HEK293 (cell line): ENCODE results near the gene ZNF20.

Source experiments
- CTCF ChIA-PET: fragments of 350-600 bp; formaldehyde crosslinking; extraction: SDS; loops from one replicate; lab custom pipeline; 2021; ENCODE audit warnings: antibody characterized with exemption; lab: Yijun Ruan, JAX
- POLR2A ChIA-PET: fragments of 300-600 bp; formaldehyde crosslinking; extraction: SDS; loops from one replicate; lab custom pipeline; 2020; ENCODE audit warnings: antibody characterized with exemption, inconsistent platforms; lab: Yijun Ruan, JAX
- H3K27ac ChIP-seq: fragments of 200-500 bp; sonication (Bioruptor generic); 2 replicates; pipeline ENCODE4 v1.5.1; 2014; ENCODE audit warnings: low read depth, low read length, control low read depth, inconsistent platforms; ENCODE audit errors: extremely low read depth
- H3K36me3 ChIP-seq, 2 experiments: fragments of 200-500 bp in 1 of 2; sonication (Bioruptor generic) in 1 of 2; 1 replicate in 1 of 2; 2 replicates in 1 of 2; pipeline ENCODE4 v1.5.1; 2014 to 2017; ENCODE audit warnings: inconsistent platforms in 2 of 2, low read length in 2 of 2; ENCODE audit not compliant: control insufficient read depth in 2 of 2, insufficient read depth in 1 of 2
- H3K4me1 ChIP-seq: fragments of 200-500 bp; sonication (Bioruptor generic); 2 replicates; pipeline ENCODE4 v1.5.1; 2014; ENCODE audit warnings: mild to moderate bottlenecking, low read length, inconsistent platforms; ENCODE audit not compliant: control insufficient read depth, insufficient read depth
- H3K4me3 ChIP-seq: 2 replicates; pipeline ENCODE4 v1.5.1; 2011; ENCODE audit warnings: low read depth, mild to moderate bottlenecking, control low read depth, low read length, moderate library complexity
- H3K9me3 ChIP-seq: fragments of 200-500 bp; sonication (Bioruptor generic); 2 replicates; pipeline ENCODE4 v1.5.1; 2014; ENCODE audit warnings: low read depth, low read length, inconsistent platforms; ENCODE audit not compliant: control insufficient read depth, insufficient read depth
- BCL11A ChIP-seq: fragments of 450-650 bp; formaldehyde crosslinking; IDR thresholded peaks from 2 replicates; pipeline ENCODE4 v1.5.1; 2016; ENCODE audit warnings: low read depth, missing biosample characterization, missing genetic modification characterization
- FEZF1 ChIP-seq: fragments of 450-650 bp; formaldehyde crosslinking; IDR thresholded peaks from 2 replicates; pipeline ENCODE4 v1.5.1; 2016; ENCODE audit warnings: missing biosample characterization, missing genetic modification characterization
- PRDM2 ChIP-seq: fragments of 450-650 bp; formaldehyde crosslinking; IDR thresholded peaks from 2 replicates; pipeline ENCODE4 v1.5.1; 2016; ENCODE audit warnings: missing biosample characterization, missing genetic modification characterization, borderline replicate concordance
- SP2 ChIP-seq: fragments of 450-650 bp; formaldehyde crosslinking; IDR thresholded peaks from 2 replicates; pipeline ENCODE4 v1.5.1; 2016; ENCODE audit warnings: missing biosample characterization, missing genetic modification characterization
- YY1 ChIP-seq: fragments of 450-650 bp; formaldehyde crosslinking; IDR thresholded peaks from 2 replicates; pipeline ENCODE4 v1.5.1; 2018; ENCODE audit warnings: missing biosample characterization, missing genetic modification characterization
- ZBTB11 ChIP-seq: fragments of 450-650 bp; formaldehyde crosslinking; conservative IDR thresholded peaks from 2 replicates; pipeline ENCODE4 v1.5.1; 2016; ENCODE audit warnings: low read depth, missing biosample characterization, missing genetic modification characterization
- ZBTB21 ChIP-seq: fragments of 450-650 bp; formaldehyde crosslinking; IDR thresholded peaks from 2 replicates; pipeline ENCODE4 v1.5.1; 2017; ENCODE audit warnings: missing biosample characterization, missing genetic modification characterization
- ZBTB7A ChIP-seq: fragments of 450-650 bp; formaldehyde crosslinking; IDR thresholded peaks from 2 replicates; pipeline ENCODE4 v1.5.1; 2016; ENCODE audit warnings: low read depth, missing biosample characterization, missing genetic modification characterization
- ZBTB8A ChIP-seq: fragments of 450-650 bp; formaldehyde crosslinking; IDR thresholded peaks from 2 replicates; pipeline ENCODE4 v1.5.1; 2016; ENCODE audit warnings: missing biosample characterization, missing genetic modification characterization
- ZFP37 ChIP-seq: fragments of 450-650 bp; formaldehyde crosslinking; IDR thresholded peaks from 2 replicates; pipeline ENCODE4 v1.5.1; 2016; ENCODE audit warnings: missing biosample characterization, missing genetic modification characterization
- ZNF140 ChIP-seq: fragments of 450-650 bp; formaldehyde crosslinking; IDR thresholded peaks from 2 replicates; pipeline ENCODE4 v1.5.1; 2016; ENCODE audit warnings: missing biosample characterization, missing genetic modification characterization
- ZNF221 ChIP-seq: fragments of 450-650 bp; formaldehyde crosslinking; IDR thresholded peaks from 2 replicates; pipeline ENCODE4 v1.5.1; 2017; ENCODE audit warnings: missing biosample characterization, missing genetic modification characterization, borderline replicate concordance
- ZNF280D ChIP-seq: fragments of 450-650 bp; formaldehyde crosslinking; IDR thresholded peaks from 2 replicates; pipeline ENCODE4 v1.5.1; 2016; ENCODE audit warnings: missing biosample characterization, missing genetic modification characterization
- ZNF530 ChIP-seq: fragments of 450-650 bp; formaldehyde crosslinking; IDR thresholded peaks from 2 replicates; pipeline ENCODE4 v1.5.1; 2016; ENCODE audit warnings: low read depth, missing biosample characterization, missing genetic modification characterization
- ZNF558 ChIP-seq: fragments of 450-650 bp; formaldehyde crosslinking; IDR thresholded peaks from 2 replicates; pipeline ENCODE4 v1.5.1; 2016; ENCODE audit warnings: missing biosample characterization, missing genetic modification characterization
- ZNF645 ChIP-seq: fragments of 450-650 bp; formaldehyde crosslinking; IDR thresholded peaks from 2 replicates; pipeline ENCODE4; 2016; ENCODE audit warnings: missing biosample characterization, missing genetic modification characterization
- TF ChIP-seq, protein P1 (sequence below): fragments of 450-650 bp; formaldehyde crosslinking; conservative IDR thresholded peaks from 2 replicates; pipeline ENCODE4 v1.5.1; 2016; ENCODE audit warnings: low read depth, missing biosample characterization, missing genetic modification characterization

The ZNF20 gene

DNA sequence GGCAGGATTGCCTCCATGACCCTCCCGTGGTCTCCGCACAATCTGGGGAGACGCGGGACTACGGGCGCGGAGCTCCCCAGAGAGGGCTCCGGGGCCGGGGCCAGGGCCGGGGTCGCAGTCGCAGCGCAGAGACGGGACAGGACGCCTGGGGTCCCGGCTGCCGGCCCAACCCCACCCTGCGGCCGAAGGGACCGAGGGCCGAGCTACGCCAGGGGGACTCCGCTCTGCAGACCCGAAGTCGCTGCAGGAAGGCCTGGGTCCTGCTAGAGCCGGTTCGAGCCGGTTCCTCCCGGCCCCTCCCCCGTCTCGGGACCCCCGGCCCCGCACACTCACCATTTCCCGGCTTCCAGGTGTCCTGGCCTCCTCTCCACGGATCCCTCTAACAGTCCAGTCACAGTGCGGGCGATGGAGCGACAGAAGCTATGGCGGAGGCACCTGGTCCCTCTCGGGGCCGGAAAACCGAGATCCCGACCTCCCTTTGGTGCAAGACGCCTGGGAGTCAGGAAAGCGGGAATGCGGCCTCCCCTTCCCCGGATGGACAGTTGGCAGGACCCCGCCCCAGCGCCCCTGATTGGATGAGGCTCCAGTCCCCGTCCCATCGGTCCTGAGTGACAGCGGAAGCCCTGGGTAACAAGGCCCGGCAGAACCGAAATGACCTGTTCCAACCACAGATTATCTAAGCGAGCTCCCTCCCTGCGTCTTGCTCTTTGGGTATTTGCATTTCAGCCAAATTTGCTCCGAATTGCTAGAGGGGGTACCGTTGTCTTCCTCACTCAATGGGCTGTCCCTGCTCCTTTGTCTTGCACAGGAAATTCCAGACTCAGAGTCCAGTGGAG is 16.3 kb upstream of the ZNF20 start, which contains the start of gene ZNF625:
Gene ZNF625, minus strand, starts transcription at position 512 of the 836 bp plus-strand sequence. Its CDS starts 176 bp downstream, at position 336.
- ChIA-PET POLR2A (interaction anchor here (0.5 to 2.0 kb wide), 12 partner anchors 16 to 422 kb away, joined by 3 to 20 read pairs (median 5); partner anchors contain the start of genes ZNF20, ZNF440, ZNF442 and ZNF443), CTCF (interaction anchor here (0.7 to 1.6 kb wide), 3 partner anchors 12 to 97 kb away, joined by 3 to 5 read pairs (median 3); no protein-coding TSS in a partner anchor)
- peak within 1 kb of the TSS; percentile 54 for H3K27ac ChIP-seq
- no peaks in the 10 kb centered on the region for H3K4me1 ChIP-seq
- no peaks in the 10 kb centered on the region for H3K9me3 ChIP-seq
- peaks cover 16 to 32% of the 10 kb centered on the region in 2 experiments for H3K36me3 ChIP-seq
- peak within 1 kb of the TSS; percentile 89 for H3K4me3 ChIP-seq
- TF ChIP-seq ZNF280D (tag by site-specific recombination) (peak; percentile 11; the same call in 1 of the 2 replicates), PRDM2 (tag by site-specific recombination) (no peak), BCL11A (tag by site-specific recombination) (no peak), YY1 (tag by site-specific recombination) (peak; percentile 49; the same call in 1 of the 2 replicates), ZNF645 (tag by site-specific recombination) (no peak), ZBTB8A (tag by site-specific recombination) (no peak), ZNF530 (no peak), ZBTB11 (tag by site-specific recombination) (peak; percentile 66), ZFP37 (tag by site-specific recombination) (no peak), ZNF221 (no peak), ZNF140 (tag by site-specific recombination) (no peak), FEZF1 (tag by site-specific recombination) (no peak), ZNF558 (tag by site-specific recombination) (peak; percentile 21; the same call in 1 of the 2 replicates), ZBTB7A (tag by site-specific recombination) (no peak), ZBTB21 (tag by site-specific recombination) (no peak), SP2 (tag by site-specific recombination) (peak; percentile 94)
- TF ChIP-seq, protein P1, sequence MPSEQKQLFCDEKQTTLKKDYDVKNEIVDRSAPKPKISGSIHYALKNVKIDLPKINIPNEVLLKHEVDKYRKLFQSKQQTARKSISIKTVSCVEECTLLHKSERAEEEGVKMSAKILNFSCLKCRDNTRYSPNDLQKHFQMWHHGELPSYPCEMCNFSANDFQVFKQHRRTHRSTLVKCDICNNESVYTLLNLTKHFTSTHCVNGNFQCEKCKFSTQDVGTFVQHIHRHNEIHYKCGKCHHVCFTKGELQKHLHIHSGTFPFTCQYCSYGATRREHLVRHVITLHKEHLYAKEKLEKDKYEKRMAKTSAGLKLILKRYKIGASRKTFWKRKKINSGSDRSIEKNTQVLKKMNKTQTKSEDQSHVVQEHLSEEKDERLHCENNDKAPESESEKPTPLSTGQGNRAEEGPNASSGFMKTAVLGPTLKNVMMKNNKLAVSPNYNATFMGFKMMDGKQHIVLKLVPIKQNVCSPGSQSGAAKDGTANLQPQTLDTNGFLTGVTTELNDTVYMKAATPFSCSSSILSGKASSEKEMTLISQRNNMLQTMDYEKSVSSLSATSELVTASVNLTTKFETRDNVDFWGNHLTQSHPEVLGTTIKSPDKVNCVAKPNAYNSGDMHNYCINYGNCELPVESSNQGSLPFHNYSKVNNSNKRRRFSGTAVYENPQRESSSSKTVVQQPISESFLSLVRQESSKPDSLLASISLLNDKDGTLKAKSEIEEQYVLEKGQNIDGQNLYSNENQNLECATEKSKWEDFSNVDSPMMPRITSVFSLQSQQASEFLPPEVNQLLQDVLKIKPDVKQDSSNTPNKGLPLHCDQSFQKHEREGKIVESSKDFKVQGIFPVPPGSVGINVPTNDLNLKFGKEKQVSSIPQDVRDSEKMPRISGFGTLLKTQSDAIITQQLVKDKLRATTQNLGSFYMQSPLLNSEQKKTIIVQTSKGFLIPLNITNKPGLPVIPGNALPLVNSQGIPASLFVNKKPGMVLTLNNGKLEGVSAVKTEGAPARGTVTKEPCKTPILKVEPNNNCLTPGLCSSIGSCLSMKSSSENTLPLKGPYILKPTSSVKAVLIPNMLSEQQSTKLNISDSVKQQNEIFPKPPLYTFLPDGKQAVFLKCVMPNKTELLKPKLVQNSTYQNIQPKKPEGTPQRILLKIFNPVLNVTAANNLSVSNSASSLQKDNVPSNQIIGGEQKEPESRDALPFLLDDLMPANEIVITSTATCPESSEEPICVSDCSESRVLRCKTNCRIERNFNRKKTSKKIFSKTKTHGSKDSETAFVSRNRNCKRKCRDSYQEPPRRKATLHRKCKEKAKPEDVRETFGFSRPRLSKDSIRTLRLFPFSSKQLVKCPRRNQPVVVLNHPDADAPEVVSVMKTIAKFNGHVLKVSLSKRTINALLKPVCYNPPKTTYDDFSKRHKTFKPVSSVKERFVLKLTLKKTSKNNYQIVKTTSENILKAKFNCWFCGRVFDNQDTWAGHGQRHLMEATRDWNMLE (tag by site-specific recombination) = peak; percentile 60
